IMR-90 (cell line): Measurements from ENCODE around the gene HORMAD1. TPM values are rescaled to one million over a fixed set of nuclear protein-coding genes. Genes with fewer than 3 reads are reported as not detected.

Source experiments
- ATAC-seq: fragments of 200-7000 bp; cut with Tn5 transposase; 2 replicates; pipeline ENCODE4 v1.9.1; 2020; ENCODE audit warnings: low read depth, mild to moderate bottlenecking, moderate library complexity
- BruUV-seq: library from RNA; stranded (reverse); fragments of 400-500 nt; replicated peaks from 2 replicates; lab custom pipeline; 2021; lab: Mats Ljungman, UMichigan
- CTCF ChIA-PET: fragments of 300-600 bp; formaldehyde crosslinking; extraction: SDS; loops from one replicate; lab custom pipeline; 2021; ENCODE audit warnings: antibody characterized with exemption; lab: Yijun Ruan, JAX
- POLR2A ChIA-PET: fragments of 300-600 bp; sonication (Branson Sonifier 250); formaldehyde crosslinking; loops from one replicate; lab custom pipeline; 2022; ENCODE audit warnings: antibody characterized with exemption; ENCODE audit not compliant: unreplicated experiment; lab: Charles Lee
- DNase-seq: peaks from one replicate; pipeline ENCODE4 v3.0.0; 2013
- H2AFZ ChIP-seq: replicated peaks from 2 replicates; pipeline ENCODE3; 2013; ENCODE audit warnings: low read length, mild to moderate bottlenecking; ENCODE audit not compliant: poor library complexity
- H2AK5ac ChIP-seq: 2 replicates; pipeline ENCODE4 v1.6.1; 2013; ENCODE audit warnings: low read depth, low read length, inconsistent platforms
- H2AK9ac ChIP-seq: replicated peaks from 2 replicates; pipeline ENCODE3; 2013; ENCODE audit warnings: mild to moderate bottlenecking, low read depth, low read length, moderate library complexity; ENCODE audit not compliant: poor library complexity
- H2BK120ac ChIP-seq: 2 replicates; pipeline ENCODE4 v1.6.1; 2013; ENCODE audit warnings: low read depth, low read length, inconsistent platforms
- H2BK15ac ChIP-seq: 3 replicates; pipeline ENCODE4 v1.6.1; 2013; ENCODE audit warnings: low read depth, low read length, inconsistent platforms
- H2BK20ac ChIP-seq: 2 replicates; pipeline ENCODE4 v1.6.1; 2013; ENCODE audit warnings: low read depth, mild to moderate bottlenecking, inconsistent platforms, low read length, moderate library complexity
- H2BK5ac ChIP-seq: 2 replicates; pipeline ENCODE4 v1.6.1; 2013; ENCODE audit warnings: mild to moderate bottlenecking, low read depth, low read length, inconsistent platforms; ENCODE audit not compliant: poor library complexity, severe bottlenecking
- H3K14ac ChIP-seq: replicated peaks from 2 replicates; pipeline ENCODE4 v1.6.1; 2013; ENCODE audit warnings: low read depth, low read length, inconsistent platforms
- H3K18ac ChIP-seq: 2 replicates; pipeline ENCODE4 v1.6.1; 2013; ENCODE audit warnings: low read depth, low read length, control low read depth
- H3K23ac ChIP-seq: 2 replicates; pipeline ENCODE4 v1.6.1; 2013; ENCODE audit warnings: low read depth, low read length, inconsistent platforms
- H3K27ac ChIP-seq: 2 replicates; pipeline ENCODE4 v1.5.1; 2013; ENCODE audit warnings: mild to moderate bottlenecking, control low read depth, low read length; ENCODE audit not compliant: insufficient read depth
- H3K27me3 ChIP-seq: 2 replicates; pipeline ENCODE4 v1.6.1; 2013; ENCODE audit warnings: low read length; ENCODE audit not compliant: control insufficient read depth, insufficient read depth
- H3K36me3 ChIP-seq: 2 replicates; pipeline ENCODE4 v1.6.1; 2013; ENCODE audit warnings: low read length, mixed read lengths; ENCODE audit not compliant: control insufficient read depth, insufficient read depth
- H3K4ac ChIP-seq: 2 replicates; pipeline ENCODE4 v1.6.1; 2013; ENCODE audit warnings: low read depth, low read length, inconsistent platforms
- H3K4me1 ChIP-seq: 2 replicates; pipeline ENCODE4 v1.6.1; 2013; ENCODE audit warnings: low read length, mixed read lengths; ENCODE audit not compliant: control insufficient read depth, insufficient read depth
- H3K4me2 ChIP-seq: 2 replicates; pipeline ENCODE4 v1.6.1; 2013; ENCODE audit warnings: low read depth, mild to moderate bottlenecking, control low read depth, low read length, moderate library complexity
- H3K4me3 ChIP-seq: 2 replicates; pipeline ENCODE4 v1.5.1; 2013; ENCODE audit warnings: low read depth, mild to moderate bottlenecking, control low read depth, low read length, moderate library complexity; ENCODE audit not compliant: insufficient read depth
- H3K56ac ChIP-seq: 2 replicates; pipeline ENCODE4 v1.6.1; 2013; ENCODE audit warnings: low read length, inconsistent platforms; ENCODE audit not compliant: insufficient read depth; ENCODE audit errors: extremely low read depth
- H3K79me1 ChIP-seq, 2 experiments: 2 replicates each; pipeline ENCODE4 v1.6.1; 2013; ENCODE audit warnings: low read length in 2 of 2, inconsistent platforms in 1 of 2, low read depth in 1 of 2
- H3K9ac ChIP-seq: 2 replicates; pipeline ENCODE4 v1.6.1; 2013; ENCODE audit warnings: low read depth, low read length, control low read depth
- H3K9me1 ChIP-seq: 2 replicates; pipeline ENCODE4 v1.6.1; 2013; ENCODE audit warnings: low read length, inconsistent platforms; ENCODE audit not compliant: insufficient read depth
- H3K9me3 ChIP-seq: 2 replicates; pipeline ENCODE4 v1.6.1; 2013; ENCODE audit warnings: low read length; ENCODE audit not compliant: control insufficient read depth, insufficient read depth
- H4K20me1 ChIP-seq: 2 replicates; pipeline ENCODE4 v1.6.1; 2013; ENCODE audit warnings: low read length, inconsistent platforms; ENCODE audit not compliant: insufficient read depth
- H4K5ac ChIP-seq: 2 replicates; pipeline ENCODE4 v1.6.1; 2013; ENCODE audit warnings: mild to moderate bottlenecking, low read depth, low read length, control low read depth
- H4K8ac ChIP-seq, 2 experiments: 2 replicates each; pipeline ENCODE4 v1.6.1; 2013; ENCODE audit warnings: low read depth in 2 of 2, low read length in 2 of 2, control low read depth in 1 of 2, inconsistent platforms in 1 of 2
- H4K91ac ChIP-seq: 2 replicates; pipeline ENCODE4 v1.6.1; 2013; ENCODE audit warnings: low read depth, low read length, inconsistent platforms; ENCODE audit not compliant: insufficient read depth
- BHLHE40 ChIP-seq: fragments of 150-350 bp; IDR thresholded peaks from 2 replicates; pipeline ENCODE4 v1.6.1; 2016; ENCODE audit warnings: mild to moderate bottlenecking, low read depth, low read length
- CEBPB ChIP-seq: IDR thresholded peaks from 2 replicates; pipeline ENCODE4 v1.6.1; 2012; ENCODE audit warnings: low read depth, low read length, improper control_type of control experiment
- CHD1 ChIP-seq: IDR thresholded peaks from 2 replicates; pipeline ENCODE4 v1.6.1; 2012; ENCODE audit warnings: low read depth, low read length, improper control_type of control experiment
- CTCF ChIP-seq: conservative IDR thresholded peaks from 2 replicates; pipeline ENCODE4 v1.5.1; 2012; ENCODE audit warnings: mild to moderate bottlenecking, low read depth, low read length, improper control_type of control experiment
- ELK1 ChIP-seq: fragments of 150-350 bp; IDR thresholded peaks from 2 replicates; pipeline ENCODE4 v1.6.1; 2016; ENCODE audit warnings: low read depth, mild to moderate bottlenecking, low read length, moderate library complexity, borderline replicate concordance
- MAZ ChIP-seq: IDR thresholded peaks from 2 replicates; pipeline ENCODE4 v1.6.1; 2012; ENCODE audit warnings: low read depth, mild to moderate bottlenecking, low read length, improper control_type of control experiment, moderate library complexity, borderline replicate concordance
- MXI1 ChIP-seq: IDR thresholded peaks from 2 replicates; pipeline ENCODE4 v1.6.1; 2012; ENCODE audit warnings: low read depth, mild to moderate bottlenecking, low read length, moderate library complexity, borderline replicate concordance
- POLR2A ChIP-seq: IDR thresholded peaks from 2 replicates; pipeline ENCODE4 v1.6.1; 2012; ENCODE audit warnings: mild to moderate bottlenecking, low read depth, low read length
- RCOR1 ChIP-seq: IDR thresholded peaks from 2 replicates; pipeline ENCODE4 v1.6.1; 2012; ENCODE audit warnings: mild to moderate bottlenecking, low read length, improper control_type of control experiment; ENCODE audit not compliant: insufficient replicate concordance
- RFX5 ChIP-seq: IDR thresholded peaks from 2 replicates; pipeline ENCODE4 v1.8.0; 2012; ENCODE audit warnings: low read depth, mild to moderate bottlenecking, low read length, moderate library complexity
- WGBS, 2 experiments: methylation state at CpG; one replicate each; pipeline versions ENCODE4 v1.1.5 to v1.1.7; 2013; ENCODE audit warnings: missing lambda C conversion rate in 2 of 2; ENCODE audit not compliant: insufficient read length in 1 of 2; ENCODE audit errors: extremely low coverage in 2 of 2; 5-methylcytosine and 5-hydroxymethylcytosine counted together
- dilution Hi-C: fragments of 300-500 bp; cut with HindIII; formaldehyde crosslinking; loops from one replicate; pipeline ENCODE4 v1.14.3; 2018; ENCODE audit warnings: low sequenced_read_pairs; ENCODE audit not compliant: unreplicated experiment
- in situ Hi-C: fragments of 300-500 bp; cut with MboI; formaldehyde crosslinking; loops from 3 replicates; pipeline ENCODE4 v1.14.3; 2019; ENCODE audit warnings: low sequenced_read_pairs, inconsistent platforms, mixed read lengths
- intact Hi-C: fragments of 100-400 bp; cut with micrococcal nuclease; formaldehyde crosslinking; loops from 2 replicates; pipeline ENCODE4 v1.10.0; 2022
- polyA plus RNA-seq, 3 experiments: library from polyadenylated mRNA; depleted of rRNA; stranded (reverse); fragments of >200 nt; gene quantifications; 2 replicates each; pipeline ENCODE4 v1.2.3, GENCODE V29; 2012; ENCODE audit warnings: low replicate concordance in 1 of 3
- total RNA-seq: library from RNA; depleted of rRNA; stranded (reverse); fragments of >200 nt; gene quantifications from 2 replicates; pipeline ENCODE4 v1.2.3, GENCODE V29; 2012

HORMAD1 gene
- total and polyA plus RNA-seq, 2 of the 4 experiments (the other 2 are of a cell fraction) = not detected

GRCh38 chr1:150660584-150660983, 60.1 kb downstream of the HORMAD1 start:
- no peak overlapping the region for H4K91ac ChIP-seq
- no peak overlapping the region for H4K5ac ChIP-seq
- no peak overlapping the region for H2AK5ac ChIP-seq
- TF ChIP-seq MXI1 (no peak), POLR2A (no peak), CEBPB (no peak), MAZ (no peak), RCOR1 (no peak), CTCF (no peak), RFX5 (no peak), CHD1 (no peak), ELK1 (no peak), BHLHE40 (no peak)
- no peak overlapping the region for H3K4me3 ChIP-seq
- no peaks in the 10 kb centered on the region for H3K9me3 ChIP-seq
- no peak overlapping the region for H3K4ac ChIP-seq
- ChIA-PET CTCF (no interaction called here), POLR2A (no interaction called here)
- no TSS peak for BruUV-seq
- H3K56ac ChIP-seq = no peak overlapping the region
- WGBS, 2 experiments = no CpG with 5 or more reads among the region's 4 CpGs
- H3K27ac ChIP-seq = no peak overlapping the region
- no peak overlapping the region for H4K8ac ChIP-seq
- no peaks in the 10 kb centered on the region for H3K4me1 ChIP-seq
- H2BK120ac ChIP-seq = no peak overlapping the region
- no peak overlapping the region for H3K23ac ChIP-seq
- intact Hi-C loops (no loop called here), dilution Hi-C loops (no loop called here), in situ Hi-C loops (no loop called here)
- H4K20me1 ChIP-seq = no peaks in the 10 kb centered on the region
- H3K9ac ChIP-seq = no peak overlapping the region
- H2AK9ac ChIP-seq = no peak overlapping the region
- no peak overlapping the region for H2BK5ac ChIP-seq
- H3K9me1 ChIP-seq = no peaks in the 10 kb centered on the region
- ATAC-seq (no peak), DNase-seq (no peak)
- no peak overlapping the region for H2BK15ac ChIP-seq
- no peaks in the 10 kb centered on the region for H3K27me3 ChIP-seq
- H2AFZ ChIP-seq = no peak overlapping the region
- no peak overlapping the region for H2BK20ac ChIP-seq
- no peak overlapping the region for H3K4me2 ChIP-seq
- H3K79me1 ChIP-seq = no peaks in the 10 kb centered on the region
- H3K36me3 ChIP-seq = peaks cover 11% of the 10 kb centered on the region
- H3K18ac ChIP-seq = no peak overlapping the region
- no peak overlapping the region for H3K14ac ChIP-seq
